NCI-H1694 (cell line): ENCODE measurements around the gene F13A1.
A peak's percentile ranks its signal among the peaks of the same experiment; 100 is the strongest.

ENCODE experiments used
- DNase-seq: peaks from one replicate; lab custom pipeline; 2025; lab: John Stamatoyannopoulos, UW

F13A1 gene

DNA sequence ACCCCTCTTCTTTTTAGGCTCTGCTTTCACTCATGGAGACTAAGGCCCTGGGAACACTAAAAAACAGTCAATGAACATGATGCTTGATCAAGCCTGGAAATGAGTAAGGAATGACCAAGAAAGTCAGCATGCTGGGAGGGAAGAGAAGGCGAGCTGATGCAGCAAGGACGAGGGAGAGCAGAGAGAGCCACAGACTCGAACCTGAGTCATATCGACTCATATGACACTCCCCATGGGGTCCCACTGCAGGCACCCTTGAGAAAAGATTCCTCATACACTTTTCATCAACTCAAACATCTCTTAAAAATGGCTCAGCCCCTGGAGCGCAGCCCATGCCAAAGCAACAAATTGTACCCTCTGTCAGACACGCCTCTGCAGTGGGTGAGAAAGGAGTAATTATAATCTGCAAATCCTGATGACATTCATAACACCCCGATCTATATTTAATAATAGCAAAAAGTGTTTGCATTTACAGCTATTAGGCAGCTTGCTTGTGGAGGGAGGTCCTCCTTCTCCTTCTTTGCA, 127.2 kb downstream of the F13A1 start:
- no peak for DNase-seq

GRCh38 chr6:6191909-6192308, 128.6 kb downstream of the F13A1 start:
- DNase-seq = no peak

DNA sequence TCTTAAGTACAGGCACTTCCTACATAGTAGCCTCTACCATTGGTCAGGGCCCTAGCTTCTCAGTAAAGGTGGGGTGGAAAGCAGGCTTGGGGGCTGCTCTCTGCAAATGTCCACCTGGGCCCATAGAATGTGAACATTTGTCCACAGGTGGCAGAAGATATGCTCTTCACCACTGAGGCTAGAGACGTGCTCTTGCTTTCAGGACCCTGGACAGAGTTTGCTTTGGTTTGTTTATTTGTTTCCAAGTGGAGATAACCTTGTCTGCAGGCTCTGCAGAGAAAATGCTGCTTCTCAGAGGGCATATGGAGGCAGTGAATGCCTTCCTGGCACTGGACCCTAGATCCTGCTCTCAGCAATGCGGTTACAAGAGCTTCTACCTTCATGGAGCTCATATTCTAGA, 129.0 kb downstream of the F13A1 start:
- no peak for DNase-seq

DNA sequence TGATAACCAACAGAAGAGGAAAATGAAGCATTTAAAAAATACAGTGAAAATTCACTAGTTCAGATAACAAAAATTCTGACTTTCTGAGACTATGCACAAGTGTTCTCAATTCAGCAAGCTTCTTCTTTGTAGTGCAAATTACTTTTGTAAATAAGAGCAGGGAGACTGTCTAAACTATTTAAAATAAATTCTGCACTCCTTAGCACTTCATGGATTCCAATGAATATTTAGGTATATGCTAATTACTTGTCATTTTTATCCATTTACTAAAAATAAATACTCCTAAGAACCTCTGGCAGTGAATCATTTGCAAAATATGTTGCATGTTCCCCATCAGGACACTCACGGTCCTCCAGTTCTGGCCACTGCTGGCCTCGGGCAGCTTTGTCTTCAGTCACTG, 139.8 kb downstream of the F13A1 start:
- no peak for DNase-seq

DNA sequence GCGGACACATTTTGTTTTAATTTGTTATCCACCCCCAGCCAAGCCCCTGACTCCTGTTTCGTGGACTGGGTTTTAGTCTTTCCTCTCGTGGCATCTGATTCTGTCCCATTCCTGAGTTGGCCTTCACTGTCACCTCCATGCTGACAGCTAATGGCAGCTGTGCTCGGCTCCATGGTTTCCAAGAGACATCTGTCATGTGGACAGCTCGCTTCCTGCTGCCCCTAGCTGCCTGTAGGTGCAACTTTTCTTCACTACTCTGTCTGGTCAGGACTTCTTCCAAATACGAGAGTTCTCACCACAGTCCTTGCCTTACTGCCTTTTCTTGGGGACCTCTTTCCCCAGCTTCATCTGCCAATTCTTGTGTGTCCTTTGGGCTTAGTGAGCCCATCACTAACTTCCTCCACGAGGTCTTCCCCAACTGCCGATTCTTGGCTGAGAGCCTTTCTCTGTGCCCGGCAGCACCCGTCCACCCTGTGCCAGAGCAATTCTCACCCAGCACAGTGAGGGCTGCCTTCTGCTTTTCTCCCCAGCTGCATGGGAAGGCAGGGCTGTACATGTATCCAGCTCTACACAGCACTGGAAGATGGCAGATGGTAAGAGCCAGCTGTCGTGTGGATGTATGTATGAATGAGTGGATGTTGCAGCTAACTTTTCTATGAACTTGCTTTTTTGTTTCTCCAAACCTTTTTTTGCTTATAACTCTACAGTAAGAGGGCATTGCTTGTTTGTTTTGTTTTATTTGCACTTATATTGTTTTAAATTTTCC, 140.4 kb downstream of the F13A1 start:
- peak; percentile 74 for DNase-seq

- no peak for DNase-seq
These were observed 141.7 kb downstream of the F13A1 start for GRCh38 chr6:6178795-6179194.

- no peak for DNase-seq
These were observed 142.7 kb downstream of the F13A1 start for GRCh38 chr6:6177754-6178153.

DNA sequence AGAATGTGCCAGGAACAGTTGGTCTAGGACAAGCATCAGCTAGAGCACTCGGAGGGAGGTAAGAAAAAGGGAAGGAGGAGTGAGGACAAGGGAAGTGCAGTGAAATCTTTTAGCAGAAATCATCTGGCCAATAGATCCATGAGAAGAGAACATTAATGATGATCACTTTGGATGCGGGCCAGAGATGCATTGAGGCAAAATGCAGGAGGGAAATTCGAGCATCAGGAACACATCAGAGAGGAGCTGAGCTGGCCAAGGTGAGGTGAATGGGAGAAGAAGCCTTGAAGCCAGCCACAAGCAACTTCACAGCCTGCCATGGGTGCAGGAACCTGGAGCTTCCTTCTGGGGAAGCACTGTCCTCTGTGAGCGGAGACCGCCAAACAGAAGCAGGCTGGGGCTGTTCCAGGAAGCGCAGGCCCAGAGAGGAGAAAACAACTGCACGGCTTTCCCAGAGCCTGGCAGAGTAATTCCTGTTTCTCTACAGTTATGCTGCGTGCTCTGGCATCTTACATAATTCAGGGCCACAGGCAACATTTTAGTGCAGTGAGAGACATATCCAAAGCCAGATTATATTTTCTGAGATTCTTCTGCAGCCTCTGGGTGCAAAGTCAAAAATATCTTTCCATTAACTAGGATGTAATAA, 143.8 kb downstream of the F13A1 start:
- DNase-seq = peak; percentile 6

- DNase-seq = no peak
These were observed 144.3 kb downstream of the F13A1 start for GRCh38 chr6:6176127-6176526.

DNA sequence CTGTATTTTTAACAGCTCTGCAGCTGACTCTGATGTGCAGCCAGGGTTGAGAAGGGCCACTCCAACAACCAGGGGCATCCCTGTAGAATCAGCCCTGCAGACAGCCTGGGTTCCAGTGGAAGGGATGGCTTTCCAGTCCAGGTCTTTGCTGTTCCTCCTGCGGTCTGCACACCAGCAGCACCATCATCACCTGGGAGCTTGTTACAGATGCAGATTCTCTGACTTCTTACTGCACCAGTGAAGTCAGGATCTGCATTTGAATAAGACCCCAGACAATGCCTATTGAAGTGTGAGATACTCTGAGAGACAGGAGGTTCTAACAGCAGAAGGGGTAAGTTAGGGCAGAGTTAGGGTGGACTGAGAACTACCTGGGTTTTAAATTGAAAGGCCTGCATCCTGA, 151.3 kb downstream of the F13A1 start:
- no peak for DNase-seq

GRCh38 chr6:6166064-6166463, 154.4 kb downstream of the F13A1 start:
- DNase-seq = no peak

DNA sequence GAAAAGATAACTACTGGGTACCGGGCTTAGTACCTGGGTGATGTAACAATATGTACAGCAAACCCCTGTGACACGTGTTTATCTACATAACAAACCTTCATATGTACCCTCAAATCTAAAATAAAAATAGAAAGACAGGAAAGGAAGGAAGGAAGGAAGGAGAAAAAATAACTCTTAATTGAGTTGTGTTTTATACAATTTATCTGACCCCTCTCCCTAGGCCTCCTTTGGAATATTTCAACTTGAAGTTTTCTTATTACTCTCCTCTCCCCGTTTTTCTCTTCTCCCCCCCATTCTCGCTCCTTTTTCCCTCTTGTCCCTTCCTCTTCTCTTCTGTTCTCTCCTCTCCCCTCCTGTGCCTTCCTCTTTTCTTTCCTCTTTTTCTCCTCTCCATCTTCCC, 156.1 kb downstream of the F13A1 start:
- no peak for DNase-seq

GRCh38 chr6:6154335-6154734, 166.1 kb downstream of the F13A1 start:
- no peak for DNase-seq

GRCh38 chr6:6152060-6152459, 168.4 kb downstream of the F13A1 start:
- no peak for DNase-seq

DNA sequence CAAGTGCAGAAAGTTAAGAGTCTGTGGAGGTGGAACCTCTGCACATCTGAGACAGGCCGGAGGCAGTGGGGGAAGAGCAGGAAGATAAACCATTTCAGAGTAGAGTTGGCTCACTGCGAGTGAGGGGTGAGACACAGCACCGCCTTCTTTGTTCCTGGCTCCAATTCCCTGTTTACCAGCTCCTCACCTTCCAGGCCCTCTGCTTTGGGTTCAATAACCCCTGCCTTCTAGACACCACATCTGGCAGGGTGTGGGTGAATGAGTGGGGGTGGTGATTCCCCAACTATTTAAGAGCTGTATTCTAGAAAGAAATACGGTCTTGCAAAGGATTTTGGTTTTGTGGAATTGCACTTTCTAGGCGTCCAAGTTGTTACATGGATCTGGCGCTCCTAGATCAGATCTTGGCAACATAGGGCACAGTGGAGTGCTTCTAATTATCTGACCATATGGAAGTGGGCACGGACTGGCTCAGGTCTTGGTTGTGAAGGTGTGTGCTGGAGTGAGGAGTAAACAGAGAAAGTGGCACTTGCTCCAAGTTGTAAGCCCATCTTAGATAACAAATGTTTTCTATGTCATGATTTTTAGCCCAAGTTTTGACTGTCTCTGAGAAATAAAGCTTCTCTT, 172.2 kb downstream of the F13A1 start:
- DNase-seq = no peak

DNA sequence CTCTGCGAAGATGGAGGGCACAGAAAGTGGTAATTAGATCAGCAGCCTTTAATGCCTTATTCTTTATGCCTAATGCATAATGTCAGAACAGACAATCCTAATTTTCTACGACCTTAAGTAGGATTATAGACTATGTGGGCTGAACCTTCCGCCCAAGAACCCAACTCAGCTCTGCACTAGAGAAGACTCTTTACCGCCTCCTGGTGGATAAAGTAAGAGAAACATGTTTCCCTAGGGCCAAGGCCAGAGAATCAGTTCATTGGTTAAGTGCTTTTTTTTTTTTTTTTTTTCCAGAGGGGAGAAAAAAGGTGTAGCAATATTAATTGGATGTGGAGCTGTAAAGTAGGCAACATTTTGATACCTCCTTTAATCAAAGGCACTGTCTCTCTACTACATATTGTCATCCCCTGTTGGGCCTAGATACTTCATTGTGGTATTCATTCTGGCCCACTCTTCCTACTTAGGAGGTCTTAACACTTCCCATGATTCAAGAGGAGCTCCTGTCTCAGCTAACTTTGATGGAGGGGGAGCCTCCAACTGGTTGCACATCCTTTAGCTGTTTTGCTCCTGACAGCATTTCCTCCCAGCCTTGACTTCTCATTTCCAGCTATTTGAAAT, 188.9 kb downstream of the F13A1 start:
- no peak for DNase-seq

GRCh38 chr6:6125495-6125894, 195.0 kb downstream of the F13A1 start:
- no peak for DNase-seq

DNA sequence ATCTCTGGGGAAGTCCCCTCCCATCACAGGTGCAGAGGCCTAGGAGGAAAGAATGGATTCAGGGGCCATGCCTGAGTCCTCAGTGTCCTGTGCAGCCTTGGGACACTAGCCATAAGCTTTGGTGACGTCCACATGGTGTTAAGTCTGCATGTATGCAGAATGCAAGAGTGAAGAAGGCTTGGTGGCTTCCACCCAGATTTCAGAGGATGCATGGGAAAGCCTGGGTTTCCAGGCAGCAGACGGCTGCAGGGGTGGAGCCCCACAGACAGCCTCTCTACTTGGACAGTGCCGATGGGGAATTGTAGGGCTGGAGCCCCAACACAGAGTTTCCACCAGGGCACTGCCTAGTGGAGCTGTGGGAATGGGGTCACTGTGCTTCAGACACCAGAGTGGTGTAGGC, 196.7 kb downstream of the F13A1 start:
- no peak for DNase-seq

DNA sequence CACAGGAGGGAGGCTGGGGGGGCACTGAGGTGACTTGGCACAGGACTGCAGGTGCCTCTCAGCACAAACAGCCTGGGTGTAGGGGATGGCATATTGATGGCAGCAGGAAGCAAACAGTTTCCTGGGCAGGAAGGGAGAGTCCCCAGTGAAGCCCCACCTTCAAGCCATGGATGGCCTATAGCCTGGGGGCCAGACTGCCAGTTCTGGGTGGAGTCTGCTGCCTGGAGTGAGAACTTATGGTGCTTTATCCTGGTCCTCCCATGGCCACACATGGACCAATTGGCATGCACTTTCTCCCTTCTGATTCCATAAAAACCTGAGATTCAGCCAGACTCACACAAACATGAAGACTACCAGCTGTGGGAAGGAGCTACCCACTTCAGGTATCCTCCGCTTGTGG, 198.5 kb downstream of the F13A1 start:
- no peak for DNase-seq

- no peak for DNase-seq
These were observed 214.9 kb downstream of the F13A1 start for GRCh38 chr6:6105472-6106036.
